ENCODE data around the gene UBE2R2.
"Not testable (repeated sequence)": the region's sequence is repeated elsewhere in the genome, so short reads cannot be mapped to it uniquely, and the experiment has no call there.

UBE2R2 gene

DNA sequence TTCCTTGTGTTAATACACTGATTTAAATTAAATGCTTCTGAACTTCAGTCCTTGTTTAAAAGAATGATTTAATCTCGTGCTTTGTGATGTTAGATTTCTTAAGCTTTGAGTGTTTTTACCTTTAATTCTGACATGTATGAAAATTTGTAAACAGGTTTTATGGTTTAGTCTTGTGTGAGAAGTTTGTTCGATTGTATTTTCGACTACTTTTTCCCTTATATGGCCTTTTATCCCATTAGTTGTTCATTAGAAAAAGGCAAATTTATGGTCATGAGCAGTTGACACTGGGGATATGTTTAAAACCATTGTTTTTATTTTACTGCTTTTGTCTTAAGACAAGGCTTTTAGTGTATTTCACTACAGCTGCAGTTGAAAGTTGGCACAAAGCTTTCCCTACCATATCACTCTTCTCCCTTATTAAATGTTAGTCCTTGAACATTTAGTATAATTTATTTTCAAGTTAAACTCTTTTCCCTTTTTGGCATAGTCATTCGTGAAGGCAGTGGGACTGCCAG is 3.3 kb downstream of the UBE2R2 start:
- no peaks in the 10 kb centered on the region for H3K27me3 ChIP-seq (ENCODE audit: control insufficient read depth, insufficient read depth, low read length)
- H3K9ac ChIP-seq (ENCODE audit: low read length) = no peak overlapping the region
- no peak overlapping the region for H3K4me3 ChIP-seq (ENCODE audit: low read length)
- no peak overlapping the region for H3K27ac ChIP-seq (ENCODE audit: low read length)
- no peaks in the 10 kb centered on the region for H3K36me3 ChIP-seq (ENCODE audit: control insufficient read depth, low read depth, low read length)
- H3K9me3 ChIP-seq (ENCODE audit: control insufficient read depth, low read depth, low read length) = no peaks in the 10 kb centered on the region
- H3K4me1 ChIP-seq (ENCODE audit: control insufficient read depth, low read depth, low read length) = peaks cover 12% of the 10 kb centered on the region

DNA sequence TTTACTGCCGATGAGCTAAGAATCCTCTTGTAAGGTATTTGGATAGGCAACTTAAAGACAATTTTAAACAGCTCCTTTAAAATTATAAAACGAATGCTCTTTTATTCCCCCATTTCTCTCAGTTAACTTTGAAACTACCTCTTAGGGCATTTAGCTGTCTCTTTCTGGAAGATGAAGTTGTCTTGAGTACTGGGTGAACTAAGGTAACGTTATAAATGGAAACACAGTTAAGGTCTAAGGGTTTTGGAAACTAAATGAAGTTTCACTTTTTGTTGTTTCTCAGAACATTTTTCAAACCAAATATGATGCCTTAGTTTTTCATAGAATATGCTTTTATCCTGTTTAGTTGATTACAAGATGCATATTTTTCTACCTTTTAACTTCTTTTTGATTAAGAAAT is 6.8 kb downstream of the UBE2R2 start:
- H3K36me3 ChIP-seq (ENCODE audit: control insufficient read depth, low read depth, low read length) = no peaks in the 10 kb centered on the region
- H3K9ac ChIP-seq (ENCODE audit: low read length) = no peak overlapping the region
- H3K9me3 ChIP-seq (ENCODE audit: control insufficient read depth, low read depth, low read length) = no peaks in the 10 kb centered on the region
- H3K27ac ChIP-seq (ENCODE audit: low read length) = no peak overlapping the region
- no peak overlapping the region for H3K4me3 ChIP-seq (ENCODE audit: low read length)
- no peaks in the 10 kb centered on the region for H3K27me3 ChIP-seq (ENCODE audit: control insufficient read depth, insufficient read depth, low read length)
- peaks cover 6% of the 10 kb centered on the region for H3K4me1 ChIP-seq (ENCODE audit: control insufficient read depth, low read depth, low read length)

DNA sequence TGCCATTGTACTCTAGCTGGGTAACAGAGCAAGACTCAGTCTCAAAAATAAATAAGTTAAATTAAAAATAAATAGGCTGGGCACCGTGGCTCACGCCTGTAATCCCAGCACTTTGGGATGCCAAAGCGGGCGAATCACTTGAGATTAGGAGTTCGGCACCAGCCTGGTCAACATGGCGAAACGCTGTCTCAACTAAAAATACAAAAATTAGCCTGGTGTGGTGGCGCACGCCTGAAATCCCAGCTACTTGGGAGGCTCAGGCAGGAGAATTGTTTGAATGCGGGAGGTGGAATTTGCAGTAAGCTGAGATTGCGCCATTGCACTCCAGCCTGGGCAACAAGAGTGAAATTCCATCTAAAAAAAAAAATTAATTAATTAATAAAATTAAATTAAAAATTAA is 10.3 kb downstream of the UBE2R2 start:
- not testable (repeated sequence) for H3K9ac ChIP-seq (ENCODE audit: low read length); H3K9me3 ChIP-seq (ENCODE audit: control insufficient read depth, low read depth, low read length); H3K4me1 ChIP-seq (ENCODE audit: control insufficient read depth, low read depth, low read length); H3K27ac ChIP-seq (ENCODE audit: low read length); H3K4me3 ChIP-seq (ENCODE audit: low read length); H3K36me3 ChIP-seq (ENCODE audit: control insufficient read depth, low read depth, low read length); H3K27me3 ChIP-seq (ENCODE audit: control insufficient read depth, insufficient read depth, low read length)

DNA sequence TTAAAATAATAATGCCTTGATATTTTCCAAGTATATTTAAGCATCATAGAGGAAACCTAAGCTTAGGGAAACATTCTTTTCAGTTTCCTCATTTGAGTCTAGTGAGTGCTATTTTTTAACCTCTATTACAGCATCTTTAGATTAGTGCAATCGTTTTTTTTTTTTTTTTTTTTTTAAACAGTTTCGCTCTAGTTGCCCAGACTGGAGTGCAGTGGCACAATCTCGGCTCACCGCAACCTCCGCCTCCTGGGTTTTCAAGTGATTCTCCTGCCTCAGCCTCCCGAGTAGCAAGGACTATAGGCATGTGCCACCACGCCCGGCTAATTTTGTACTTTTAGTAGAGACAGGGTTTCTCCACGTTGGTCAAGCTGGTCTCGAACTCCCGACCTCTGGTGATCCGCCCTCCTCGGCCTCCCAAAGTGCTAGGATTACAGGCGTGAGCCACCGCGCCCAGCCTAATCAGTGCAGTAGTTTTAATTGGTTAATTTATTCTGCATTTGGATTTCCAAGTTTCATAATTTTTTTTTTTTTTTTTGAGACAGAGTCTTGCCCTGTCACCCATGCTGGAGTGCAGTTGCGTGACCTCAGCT is 12.8 kb downstream of the UBE2R2 start:
- not testable (repeated sequence) for H3K36me3 ChIP-seq (ENCODE audit: control insufficient read depth, low read depth, low read length); H3K27me3 ChIP-seq (ENCODE audit: control insufficient read depth, insufficient read depth, low read length); H3K4me1 ChIP-seq (ENCODE audit: control insufficient read depth, low read depth, low read length); H3K9me3 ChIP-seq (ENCODE audit: control insufficient read depth, low read depth, low read length); H3K4me3 ChIP-seq (ENCODE audit: low read length); H3K9ac ChIP-seq (ENCODE audit: low read length); H3K27ac ChIP-seq (ENCODE audit: low read length)

DNA sequence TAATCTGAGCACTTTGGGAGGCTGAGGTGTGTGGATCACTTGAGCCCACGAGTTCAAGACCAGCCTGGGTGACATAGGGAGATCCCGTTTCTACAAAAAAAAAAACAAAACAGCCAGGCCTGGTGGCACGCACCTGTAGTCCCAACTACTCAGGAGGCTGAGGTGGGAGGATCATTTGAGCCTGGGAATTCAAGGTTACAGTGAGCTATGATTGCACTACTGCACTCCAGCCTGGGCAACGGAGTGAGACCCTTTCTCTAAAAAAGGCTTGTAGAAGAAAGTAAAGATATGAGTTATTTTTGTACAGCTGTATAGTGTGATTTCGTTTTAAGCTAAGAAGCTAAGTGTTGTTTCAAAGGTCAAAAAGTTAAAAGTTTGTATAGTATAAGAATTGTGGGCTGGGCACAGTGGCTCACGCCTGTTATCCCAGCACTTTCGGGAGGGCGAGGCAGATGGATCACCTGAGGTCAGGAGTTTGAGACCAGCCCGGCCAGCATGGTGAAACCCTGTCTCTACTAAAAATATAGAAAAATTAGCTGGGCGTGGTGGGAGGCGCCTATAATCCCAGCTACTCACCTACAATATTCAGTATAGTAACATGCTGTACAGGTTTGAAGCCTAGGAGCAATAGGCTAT is 18.8 kb downstream of the UBE2R2 start:
- Histone ChIP-seq H3K4me3 (ENCODE audit: low read length) (no peak overlapping the region), H3K9me3 (ENCODE audit: control insufficient read depth, low read depth, low read length) (no peaks in the 10 kb centered on the region), H3K9ac (ENCODE audit: low read length) (no peak overlapping the region), H3K36me3 (ENCODE audit: control insufficient read depth, low read depth, low read length) (no peaks in the 10 kb centered on the region), H3K27ac (ENCODE audit: low read length) (no peak overlapping the region), H3K27me3 (ENCODE audit: control insufficient read depth, insufficient read depth, low read length) (no peaks in the 10 kb centered on the region), H3K4me1 (ENCODE audit: control insufficient read depth, low read depth, low read length) (no peaks in the 10 kb centered on the region)

DNA sequence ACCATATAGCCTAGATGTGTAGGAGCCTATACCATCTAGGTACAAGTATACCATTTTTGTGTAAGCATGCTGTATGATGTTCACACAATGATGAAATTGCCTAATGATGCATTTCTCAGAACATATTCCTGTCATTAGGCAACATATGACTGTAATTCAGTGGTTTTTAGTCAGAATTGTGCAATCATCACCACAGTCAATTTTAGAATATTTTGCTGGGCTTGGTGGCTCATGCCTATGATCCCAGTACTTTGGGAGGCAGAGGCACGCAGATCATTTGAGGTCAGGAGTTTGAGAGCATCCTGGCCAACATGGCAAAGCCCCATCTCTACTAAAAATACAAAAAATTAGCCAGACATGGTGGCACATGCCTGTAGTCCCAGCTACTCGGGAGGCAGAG is 19.3 kb downstream of the UBE2R2 start:
- H3K27ac ChIP-seq (ENCODE audit: low read length); H3K9ac ChIP-seq (ENCODE audit: low read length): not testable (repeated sequence)

DNA sequence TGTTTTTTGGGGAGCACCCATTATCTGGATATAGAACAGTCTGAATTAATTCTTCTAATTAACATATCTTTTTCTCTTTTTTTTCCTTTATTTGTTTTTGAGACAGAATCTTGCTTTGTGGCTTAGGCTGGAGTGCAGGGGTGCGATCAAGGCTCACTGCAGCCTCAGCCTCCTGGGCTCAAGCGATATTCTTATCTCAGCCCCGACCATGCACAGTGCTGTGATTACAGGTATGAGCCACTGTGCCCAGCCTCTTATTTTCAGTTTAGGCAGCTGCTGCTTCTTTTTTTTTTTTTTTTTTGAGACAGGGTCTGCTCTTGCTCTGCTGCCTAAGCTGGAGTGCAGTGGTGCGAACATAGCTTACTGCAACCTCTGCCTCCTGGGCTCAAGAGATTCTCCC is 20.2 kb downstream of the UBE2R2 start:
- Histone ChIP-seq H3K36me3 (ENCODE audit: control insufficient read depth, low read depth, low read length) (no peaks in the 10 kb centered on the region), H3K4me3 (ENCODE audit: low read length) (no peak overlapping the region), H3K9me3 (ENCODE audit: control insufficient read depth, low read depth, low read length) (no peaks in the 10 kb centered on the region), H3K27ac (ENCODE audit: low read length) (no peak overlapping the region), H3K9ac (ENCODE audit: low read length) (no peak overlapping the region), H3K27me3 (ENCODE audit: control insufficient read depth, insufficient read depth, low read length) (no peaks in the 10 kb centered on the region), H3K4me1 (ENCODE audit: control insufficient read depth, low read depth, low read length) (no peaks in the 10 kb centered on the region)

More for the DNA sequence above, 19.3 kb downstream of the UBE2R2 start:
- H3K27me3 ChIP-seq (ENCODE audit: control insufficient read depth, insufficient read depth, low read length); H3K4me3 ChIP-seq (ENCODE audit: low read length); H3K4me1 ChIP-seq (ENCODE audit: control insufficient read depth, low read depth, low read length); H3K36me3 ChIP-seq (ENCODE audit: control insufficient read depth, low read depth, low read length); H3K9me3 ChIP-seq (ENCODE audit: control insufficient read depth, low read depth, low read length): not testable (repeated sequence)

DNA sequence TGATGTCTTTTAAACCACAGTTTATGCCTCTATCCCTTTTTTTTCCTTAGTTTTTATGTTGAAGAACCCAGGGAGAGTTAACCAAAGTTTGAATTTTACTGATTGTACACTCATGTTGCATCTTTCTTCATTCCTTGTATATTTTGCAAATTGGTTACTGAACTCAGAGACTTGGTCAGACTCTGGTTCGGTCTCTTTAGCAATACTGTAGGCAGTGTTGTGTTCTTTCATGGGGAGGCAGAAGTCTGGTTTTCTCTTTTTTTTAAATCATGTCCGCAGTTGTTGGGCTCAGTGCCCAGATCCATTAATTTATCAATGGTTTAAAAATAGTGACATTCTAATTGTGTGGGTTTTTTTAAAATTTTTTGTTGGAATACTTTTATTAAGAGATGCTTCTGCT is 23.4 kb downstream of the UBE2R2 start:
- Histone ChIP-seq H3K9ac (ENCODE audit: low read length) (no peak overlapping the region), H3K4me1 (ENCODE audit: control insufficient read depth, low read depth, low read length) (no peaks in the 10 kb centered on the region), H3K9me3 (ENCODE audit: control insufficient read depth, low read depth, low read length) (no peaks in the 10 kb centered on the region), H3K27me3 (ENCODE audit: control insufficient read depth, insufficient read depth, low read length) (no peaks in the 10 kb centered on the region), H3K27ac (ENCODE audit: low read length) (no peak overlapping the region), H3K4me3 (ENCODE audit: low read length) (no peak overlapping the region), H3K36me3 (ENCODE audit: control insufficient read depth, low read depth, low read length) (no peaks in the 10 kb centered on the region)

DNA sequence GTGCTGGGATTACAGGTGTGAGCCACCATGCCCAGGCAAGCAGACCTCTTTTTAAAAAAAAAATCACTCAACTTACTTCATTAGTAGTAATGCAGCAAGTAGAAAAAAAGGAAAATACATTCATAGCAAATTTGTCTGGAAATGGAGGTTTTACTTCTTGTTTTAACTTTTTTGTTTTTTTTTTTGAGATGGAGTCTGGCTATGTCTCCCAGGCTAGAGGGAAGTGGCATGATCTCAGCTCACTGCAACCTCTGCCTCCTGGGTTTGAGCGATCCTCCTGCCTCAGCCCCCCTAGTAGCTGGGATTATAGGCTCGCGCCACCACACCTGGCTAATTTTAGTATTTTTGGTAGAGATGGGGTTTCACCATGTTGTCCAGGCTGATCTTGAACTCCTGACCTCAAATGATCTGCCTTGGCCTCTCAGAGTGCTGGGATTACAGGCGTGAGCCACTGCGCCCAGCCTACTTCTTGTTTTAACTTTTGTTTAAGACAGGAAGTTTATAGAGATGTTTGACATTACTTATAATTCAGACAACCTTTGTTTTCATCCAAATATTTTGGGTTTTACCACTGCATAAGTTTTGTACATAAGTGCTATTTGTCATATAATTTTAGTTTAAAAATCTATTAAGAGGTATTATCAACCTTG is 26.5 kb downstream of the UBE2R2 start:
- H3K27me3 ChIP-seq (ENCODE audit: control insufficient read depth, insufficient read depth, low read length) = no peaks in the 10 kb centered on the region
- H3K4me1 ChIP-seq (ENCODE audit: control insufficient read depth, low read depth, low read length) = no peaks in the 10 kb centered on the region
- H3K9ac ChIP-seq (ENCODE audit: low read length) = no peak overlapping the region
- H3K36me3 ChIP-seq (ENCODE audit: control insufficient read depth, low read depth, low read length) = no peaks in the 10 kb centered on the region
- no peaks in the 10 kb centered on the region for H3K9me3 ChIP-seq (ENCODE audit: control insufficient read depth, low read depth, low read length)
- H3K4me3 ChIP-seq (ENCODE audit: low read length) = no peak overlapping the region
- H3K27ac ChIP-seq (ENCODE audit: low read length) = no peak overlapping the region

DNA sequence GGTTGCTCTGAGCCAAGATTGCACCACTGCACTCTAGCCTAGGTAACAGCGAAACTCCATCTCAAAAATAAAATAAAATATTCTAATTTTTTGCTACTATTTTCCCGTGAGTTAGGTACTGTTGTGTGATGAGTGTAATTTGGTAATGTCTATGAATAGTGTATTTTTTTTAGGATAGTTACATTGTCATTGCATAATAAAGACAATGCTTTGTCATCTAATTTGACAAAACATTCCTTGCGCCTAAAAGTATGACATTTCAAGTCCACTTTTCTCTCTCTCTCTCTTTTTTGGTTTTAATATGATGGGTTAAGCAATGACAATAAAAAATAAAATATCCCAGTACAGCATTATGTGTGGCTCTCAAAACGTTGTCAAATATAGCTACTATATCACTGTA is 29.3 kb downstream of the UBE2R2 start:
- Histone ChIP-seq H3K4me3 (ENCODE audit: low read length) (no peak overlapping the region), H3K27ac (ENCODE audit: low read length) (no peak overlapping the region), H3K9me3 (ENCODE audit: control insufficient read depth, low read depth, low read length) (no peaks in the 10 kb centered on the region), H3K27me3 (ENCODE audit: control insufficient read depth, insufficient read depth, low read length) (no peaks in the 10 kb centered on the region), H3K9ac (ENCODE audit: low read length) (no peak overlapping the region), H3K4me1 (ENCODE audit: control insufficient read depth, low read depth, low read length) (no peaks in the 10 kb centered on the region), H3K36me3 (ENCODE audit: control insufficient read depth, low read depth, low read length) (no peaks in the 10 kb centered on the region)

DNA sequence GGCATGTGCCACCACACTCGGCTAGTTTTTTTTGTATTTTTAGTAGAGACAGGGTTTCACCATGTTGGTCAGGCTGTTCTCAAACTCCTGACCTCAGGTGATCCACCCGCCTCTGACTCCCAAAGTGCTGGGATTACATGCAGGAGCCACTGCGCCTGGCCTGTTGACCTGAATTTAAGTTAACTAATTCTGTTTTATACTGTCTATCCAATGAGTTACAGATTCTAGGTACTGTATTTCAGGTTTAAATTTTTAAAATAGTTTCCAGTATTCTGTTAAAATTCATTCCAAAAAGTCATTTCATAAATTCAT is 30.9 kb downstream of the UBE2R2 start:
- not testable (repeated sequence) for H3K4me3 ChIP-seq (ENCODE audit: low read length); H3K27ac ChIP-seq (ENCODE audit: low read length); H3K9ac ChIP-seq (ENCODE audit: low read length); H3K27me3 ChIP-seq (ENCODE audit: control insufficient read depth, insufficient read depth, low read length); H3K9me3 ChIP-seq (ENCODE audit: control insufficient read depth, low read depth, low read length); H3K36me3 ChIP-seq (ENCODE audit: control insufficient read depth, low read depth, low read length); H3K4me1 ChIP-seq (ENCODE audit: control insufficient read depth, low read depth, low read length)

DNA sequence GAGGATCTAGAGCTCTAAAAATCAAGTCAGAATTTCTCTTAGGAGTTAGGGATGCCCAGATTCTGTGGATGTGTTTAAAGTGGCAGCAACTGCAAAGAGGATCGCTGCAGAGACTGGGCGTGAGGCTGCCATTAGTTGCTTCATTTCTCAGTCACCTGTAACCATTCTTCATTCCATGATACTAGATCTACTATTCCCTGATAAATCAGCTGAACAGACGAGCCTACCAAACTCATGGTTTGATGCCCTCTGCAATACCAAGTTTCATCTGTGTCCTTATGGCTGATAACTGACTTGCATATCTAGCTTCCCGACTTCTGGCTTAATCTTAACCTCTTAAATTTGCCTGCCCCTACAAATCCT is 33.3 kb downstream of the UBE2R2 start:
- Histone ChIP-seq H3K9me3 (ENCODE audit: control insufficient read depth, low read depth, low read length) (no peaks in the 10 kb centered on the region), H3K9ac (ENCODE audit: low read length) (no peak overlapping the region), H3K4me1 (ENCODE audit: control insufficient read depth, low read depth, low read length) (no peaks in the 10 kb centered on the region), H3K27me3 (ENCODE audit: control insufficient read depth, insufficient read depth, low read length) (no peaks in the 10 kb centered on the region), H3K27ac (ENCODE audit: low read length) (no peak overlapping the region), H3K4me3 (ENCODE audit: low read length) (no peak overlapping the region), H3K36me3 (ENCODE audit: control insufficient read depth, low read depth, low read length) (no peaks in the 10 kb centered on the region)
